H9 (cell line): Measurements from ENCODE around the gene ZNF584. TPM values are rescaled to one million over a fixed set of nuclear protein-coding genes. Genes with fewer than 3 reads are reported as not detected.
A peak's percentile ranks its signal among the peaks of the same experiment; 100 is the strongest.

Source experiments
- DNase-seq: peaks from one replicate; pipeline ENCODE4 v3.0.0-alpha.2; 2017
- H2AFZ ChIP-seq: one replicate; pipeline ENCODE4 v1.6.1; 2013; ENCODE audit warnings: mild to moderate bottlenecking, low read length, control low read depth, moderate library complexity
- H2AK5ac ChIP-seq: 2 replicates; pipeline ENCODE4 v1.6.1; 2013; ENCODE audit warnings: low read length, control low read depth, mixed read lengths; ENCODE audit not compliant: insufficient read length
- H2BK120ac ChIP-seq: one replicate; pipeline ENCODE4 v1.6.1; 2013; ENCODE audit warnings: low read depth, mild to moderate bottlenecking, low read length, control low read depth, inconsistent platforms; ENCODE audit not compliant: poor library complexity, severe bottlenecking
- H2BK12ac ChIP-seq: 2 replicates; pipeline ENCODE4 v1.6.1; 2013; ENCODE audit warnings: low read length, control low read depth, mixed read lengths, low read depth; ENCODE audit not compliant: insufficient read length
- H2BK15ac ChIP-seq: 2 replicates; pipeline ENCODE4 v1.6.1; 2013; ENCODE audit warnings: low read depth, low read length, control low read depth
- H2BK20ac ChIP-seq: one replicate; pipeline ENCODE4 v1.6.1; 2013; ENCODE audit warnings: low read depth, mild to moderate bottlenecking, low read length, control low read depth, inconsistent platforms; ENCODE audit not compliant: poor library complexity, severe bottlenecking
- H2BK5ac ChIP-seq: 2 replicates; pipeline ENCODE4 v1.6.1; 2013; ENCODE audit warnings: low read length, control low read depth, mixed read lengths; ENCODE audit not compliant: insufficient read length
- H3K14ac ChIP-seq: 2 replicates; pipeline ENCODE4 v1.6.1; 2013; ENCODE audit warnings: low read length, control low read depth; ENCODE audit not compliant: insufficient read depth
- H3K18ac ChIP-seq: 2 replicates; pipeline ENCODE4 v1.6.1; 2013; ENCODE audit warnings: low read depth, mild to moderate bottlenecking, mixed read lengths, low read length, control low read depth; ENCODE audit not compliant: insufficient read length
- H3K23ac ChIP-seq: 2 replicates; pipeline ENCODE4 v1.6.1; 2013; ENCODE audit warnings: low read length, control low read depth, mixed read lengths, low read depth; ENCODE audit not compliant: insufficient read length
- H3K23me2 ChIP-seq: 2 replicates; pipeline ENCODE4 v1.6.1; 2013; ENCODE audit warnings: low read depth, mild to moderate bottlenecking, mixed read lengths, low read length, control low read depth; ENCODE audit not compliant: insufficient read length, poor library complexity, severe bottlenecking
- H3K27ac ChIP-seq: 2 replicates; pipeline ENCODE4 v1.5.1; 2013; ENCODE audit warnings: low read length, control low read depth, mixed read lengths, low read depth; ENCODE audit not compliant: insufficient read length
- H3K27me3 ChIP-seq: 2 replicates; pipeline ENCODE4 v1.6.1; 2013; ENCODE audit warnings: low read length, control low read depth, inconsistent platforms; ENCODE audit not compliant: insufficient read depth
- H3K4ac ChIP-seq: 2 replicates; pipeline ENCODE4 v1.6.1; 2013; ENCODE audit warnings: low read depth, mild to moderate bottlenecking, control low read depth, inconsistent platforms, low read length, moderate library complexity
- H3K4me1 ChIP-seq: 2 replicates; pipeline ENCODE4 v1.6.1; 2013; ENCODE audit warnings: low read length, control low read depth, inconsistent platforms; ENCODE audit not compliant: insufficient read depth
- H3K4me2 ChIP-seq: 2 replicates; pipeline ENCODE4 v1.6.1; 2013; ENCODE audit warnings: low read length, control low read depth, mixed read lengths; ENCODE audit not compliant: insufficient read length, insufficient read depth
- H3K56ac ChIP-seq: 2 replicates; pipeline ENCODE4 v1.6.1; 2013; ENCODE audit warnings: low read depth, mild to moderate bottlenecking, mixed read lengths, low read length, control low read depth; ENCODE audit not compliant: insufficient read length
- H3K79me1 ChIP-seq: 2 replicates; pipeline ENCODE4 v1.6.1; 2013; ENCODE audit warnings: low read depth, mild to moderate bottlenecking, moderate library complexity, low read length, control low read depth, inconsistent platforms; ENCODE audit not compliant: insufficient read depth, poor library complexity, severe bottlenecking
- H3K79me2 ChIP-seq: 2 replicates; pipeline ENCODE4 v1.6.1; 2013; ENCODE audit warnings: low read length, control low read depth, inconsistent platforms; ENCODE audit not compliant: insufficient read depth
- H3K9ac ChIP-seq: 2 replicates; pipeline ENCODE4 v1.6.1; 2013; ENCODE audit warnings: low read length, control low read depth, mixed read lengths; ENCODE audit not compliant: insufficient read length; ENCODE audit errors: extremely low read depth
- H3K9me3 ChIP-seq: one replicate; pipeline ENCODE4 v1.6.1; 2013; ENCODE audit warnings: low read depth, low read length, inconsistent platforms; ENCODE audit not compliant: control insufficient read depth
- H3T11ph ChIP-seq: one replicate; pipeline ENCODE4 v1.6.1; 2013; ENCODE audit warnings: mild to moderate bottlenecking, low read length, control low read depth, inconsistent platforms
- H4K20me1 ChIP-seq: one replicate; pipeline ENCODE4 v1.6.1; 2013; ENCODE audit not compliant: control insufficient read depth, insufficient read length, insufficient read depth
- H4K5ac ChIP-seq: 2 replicates; pipeline ENCODE4 v1.6.1; 2013; ENCODE audit warnings: low read depth, mild to moderate bottlenecking, mixed read lengths, low read length, control low read depth; ENCODE audit not compliant: insufficient read length
- H4K8ac ChIP-seq: replicated peaks from 2 replicates; pipeline ENCODE4 v1.6.1; 2013; ENCODE audit warnings: low read length, control low read depth, mixed read lengths, low read depth; ENCODE audit not compliant: insufficient read length
- H4K91ac ChIP-seq: 2 replicates; pipeline ENCODE4 v1.6.1; 2013; ENCODE audit warnings: low read depth, mild to moderate bottlenecking, moderate library complexity, mixed read lengths, low read length, control low read depth; ENCODE audit not compliant: insufficient read length
- H3K27ac Mint-ChIP-seq, 3 experiments: 2 replicates in 2 of 3; 3 replicates in 1 of 3; pipeline ENCODE4 v1.8.0; 2020 to 2021; ENCODE audit warnings: mixed read lengths in 3 of 3, mild to moderate bottlenecking in 1 of 3, moderate library complexity in 1 of 3
- H3K27me3 Mint-ChIP-seq: 2 replicates; pipeline ENCODE4 v1.8.0; 2021; ENCODE audit warnings: low read depth, mild to moderate bottlenecking, moderate library complexity, mixed read lengths
- H3K36me3 Mint-ChIP-seq, 3 experiments: 2 replicates in 2 of 3; 3 replicates in 1 of 3; pipeline ENCODE4 v1.8.0; 2020 to 2021; ENCODE audit warnings: low read depth in 3 of 3, mixed read lengths in 3 of 3; ENCODE audit not compliant: insufficient read depth in 1 of 3
- H3K4me1 Mint-ChIP-seq, 2 experiments: 2 replicates each; pipeline ENCODE4 v1.8.0; 2020; ENCODE audit warnings: mixed read lengths in 2 of 2
- H3K4me3 Mint-ChIP-seq, 2 experiments: 2 replicates in 1 of 2; 3 replicates in 1 of 2; pipeline ENCODE4 v1.8.0; 2020 to 2021; ENCODE audit warnings: mild to moderate bottlenecking in 2 of 2, mixed read lengths in 2 of 2, moderate library complexity in 1 of 2
- H3K9me3 Mint-ChIP-seq, 2 experiments: 2 replicates in 1 of 2; 3 replicates in 1 of 2; pipeline ENCODE4 v1.8.0; 2020; ENCODE audit warnings: mild to moderate bottlenecking in 2 of 2, mixed read lengths in 2 of 2, moderate library complexity in 1 of 2
- CTCF ChIP-seq: fragments of 200-600 bp; sonication (generic); conservative IDR thresholded peaks from 3 replicates; pipeline ENCODE4 v1.8.0; 2021; ENCODE audit warnings: antibody characterized with exemption, mild to moderate bottlenecking
- WGBS: extraction: QIAGEN DNeasy Blood & Tissue Kit; methylation state at CpG from one replicate; pipeline ENCODE4 v1.1.7; 2013; ENCODE audit warnings: missing lambda C conversion rate, low lambda C conversion rate, mixed read lengths; ENCODE audit not compliant: insufficient read length; ENCODE audit errors: extremely low coverage; 5-methylcytosine and 5-hydroxymethylcytosine counted together
- total RNA-seq: library from RNA; stranded (reverse); gene quantifications from 2 replicates; pipeline ENCODE4 v1.2.1, GENCODE V29; 2021

The ZNF584 gene
- total RNA-seq, 1 experiment from 2014 or later = 7.4 TPM

- peak; percentile 24 for DNase-seq
- Histone ChIP-seq H3K9me3 (no peaks in the 10 kb centered on the region), H3K4me2 (no peak overlapping the region), H4K20me1 (no peaks in the 10 kb centered on the region), H4K8ac (no peak overlapping the region), H2BK15ac (no peak overlapping the region), H3K79me1 (no peaks in the 10 kb centered on the region), H2BK5ac (no peak overlapping the region), H3K79me2 (peaks cover 8% of the 10 kb centered on the region; the same call in 1 of the 2 replicates), H2BK20ac (no peak overlapping the region), H3K4me1 (peaks cover 7% of the 10 kb centered on the region; the same call in 1 of the 2 replicates), H3K27ac (no peak overlapping the region), H3K56ac (no peak overlapping the region), H3K23me2 (peaks cover 17% of the 10 kb centered on the region), H4K5ac (no peak overlapping the region), H2AFZ (no peak overlapping the region), H3K27me3 (no peaks in the 10 kb centered on the region), H3K23ac (no peak overlapping the region), H2BK120ac (no peak overlapping the region), H3T11ph (no peak overlapping the region), H3K4ac (no peak overlapping the region), H3K9ac (no peak overlapping the region), H4K91ac (no peak overlapping the region), H2BK12ac (no peak overlapping the region), H2AK5ac (no peak overlapping the region), H3K14ac (no peak overlapping the region), H3K18ac (no peak overlapping the region)
- Mint-ChIP-seq H3K36me3 (peaks cover 4 to 10% (median 9%) of the 10 kb centered on the region in 3 experiments), H3K27ac (no peak overlapping the region; a peak in 1 of 7 replicates), H3K27me3 (no peaks in the 10 kb centered on the region), H3K9me3 (no peaks in the 10 kb centered on the region), H3K4me3 (peak overlapping the region in 1 of 2 experiments; percentile 57; a peak in 3 of 5 replicates), H3K4me1 (peaks cover 18 to 24% of the 10 kb centered on the region in 2 experiments)
- TF ChIP-seq CTCF = no peak
- no CpG with 5 or more reads among the region's 6 CpGs for WGBS
Measured at GRCh38 chr19:58382997-58383603, 25.3 kb upstream of the ZNF584 start.
